ENCODE data around the gene KCNJ12. TPM values are rescaled to one million over a fixed set of nuclear protein-coding genes. Genes with fewer than 3 reads are reported as not detected.
"Not testable (repeated sequence)": the region's sequence is repeated elsewhere in the genome, so short reads cannot be mapped to it uniquely, and the experiment has no call there.

The KCNJ12 gene
- total and polyA plus RNA-seq, 2 of the 13 experiments (the other 11 are each of a cell fraction or from before 2014, with no cell fraction given) = not detected

DNA sequence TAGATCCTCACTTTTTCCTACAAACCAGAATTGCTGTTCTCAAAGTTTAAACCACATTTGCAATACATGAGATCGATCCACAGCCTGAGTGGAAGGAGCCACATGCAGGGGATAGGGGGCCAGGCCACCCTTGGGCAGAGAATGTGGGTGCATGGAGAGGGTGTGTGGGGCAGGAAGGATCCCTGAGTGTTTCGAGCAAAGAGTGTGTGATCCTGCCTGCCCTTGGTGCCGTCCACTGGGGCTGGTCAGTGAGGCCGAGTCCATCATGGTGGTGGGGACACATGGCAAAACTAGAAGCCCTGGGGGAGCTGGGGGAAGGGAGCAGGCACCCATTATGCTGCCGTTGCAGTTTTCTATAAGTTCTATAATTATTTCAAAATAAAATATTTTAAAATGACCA lies 77.8 kb downstream of the KCNJ12 start:
- DNase-seq (ENCODE audit: low spot score); H2AFZ ChIP-seq (ENCODE audit: low read length); H3K4me2 ChIP-seq (ENCODE audit: low read depth, low read length); BruUV-seq (replicated peaks); H3K79me2 ChIP-seq (ENCODE audit: insufficient read depth, low read length); POLR2A ChIA-PET; H3K4me3 ChIP-seq (replicated peaks in 1 of 3; ENCODE audit: insufficient read depth in 1 of 3, low read depth in 2 of 3, low read length in 3 of 3); H3K27ac ChIP-seq (ENCODE audit: extremely low read length, insufficient read depth, low read length); H4K20me1 ChIP-seq (ENCODE audit: insufficient read depth, low read length); H3K9ac ChIP-seq (ENCODE audit: insufficient read depth, low read depth, low read length); FAIRE-seq; H3K4me1 ChIP-seq (ENCODE audit: insufficient read depth, low read length); intact Hi-C loops (cut with micrococcal nuclease; ENCODE audit: unreplicated experiment); CTCF ChIA-PET (ENCODE audit: low intra/inter-chr PET ratio, low total read pairs); H3K9me3 ChIP-seq (ENCODE audit: low read length); H3K36me3 ChIP-seq (replicated peaks in 1 of 2; ENCODE audit: control insufficient read depth in 1 of 2, insufficient read depth in 2 of 2, low read length in 2 of 2); ATAC-seq: not testable (repeated sequence)
- H3K27me3 ChIP-seq (ENCODE audit: control insufficient read depth in 1 of 2, insufficient read depth in 2 of 2, low read length in 2 of 2) = peaks cover 1 to 14% of the 10 kb centered on the region in 2 experiments; a peak in 3 of 5 replicates
- WGBS (ENCODE audit: low lambda C conversion rate) = 15% methylated on average over 5 of the region's 5 CpGs
- in situ Hi-C loops (cut with HindIII; ENCODE audit: extremely low pct_ligation_motif_present, low pct_unique_long_range_greater_than_20kb) = loop anchor here (10.0 kb wide), 1 partner anchor 169 kb away; the partner anchor contains the start of gene MAP2K3
- TF ChIP-seq MAFK (conservative IDR thresholded peaks at IDR 0.05 in 1 of 2, IDR thresholded peaks at IDR 0.05 in 1 of 2; ENCODE audit: low read length in 2 of 2) = peak; percentile 10 to 57; a peak in 2 of 4 replicates

DNA sequence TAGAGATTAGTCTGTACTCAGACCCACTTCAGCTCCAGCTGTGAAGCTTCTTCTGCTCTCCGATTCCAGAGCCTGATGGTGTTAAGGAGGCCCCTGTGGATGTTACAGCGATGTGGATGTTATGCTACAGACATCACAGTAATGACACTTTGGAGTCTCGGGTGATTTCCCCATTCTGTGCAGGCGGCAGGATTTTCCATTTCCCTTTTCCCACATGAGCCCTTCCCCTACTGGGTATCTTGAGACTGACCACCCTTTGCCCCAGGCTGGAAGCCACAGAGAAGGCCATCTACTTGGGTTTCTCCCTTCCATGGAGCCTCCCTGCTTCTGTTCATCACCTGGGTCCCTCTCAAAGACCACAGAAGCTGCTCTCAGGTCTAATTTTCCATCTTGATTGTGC lies 78.3 kb downstream of the KCNJ12 start:
- Histone ChIP-seq H2AFZ (ENCODE audit: low read length) (no peak overlapping the region), H3K27me3 (ENCODE audit: control insufficient read depth in 1 of 2, insufficient read depth in 2 of 2, low read length in 2 of 2) (peaks cover 1 to 16% of the 10 kb centered on the region in 2 experiments; a peak in 3 of 5 replicates), H3K4me2 (ENCODE audit: low read depth, low read length) (no peak overlapping the region), H3K4me3 (replicated peaks in 1 of 3; ENCODE audit: insufficient read depth in 1 of 3, low read depth in 2 of 3, low read length in 3 of 3) (no peak overlapping the region), H3K4me1 (ENCODE audit: insufficient read depth, low read length) (peaks cover 5% of the 10 kb centered on the region; the same call in 1 of the 2 replicates), H3K9ac (ENCODE audit: insufficient read depth, low read depth, low read length) (no peak overlapping the region), H3K79me2 (ENCODE audit: insufficient read depth, low read length) (no peaks in the 10 kb centered on the region), H3K36me3 (replicated peaks in 1 of 2; ENCODE audit: control insufficient read depth in 1 of 2, insufficient read depth in 2 of 2, low read length in 2 of 2) (no peaks in the 10 kb centered on the region), H3K27ac (ENCODE audit: extremely low read length, insufficient read depth, low read length) (no peak overlapping the region), H4K20me1 (ENCODE audit: insufficient read depth, low read length) (no peaks in the 10 kb centered on the region), H3K9me3 (ENCODE audit: low read length) (no peaks in the 10 kb centered on the region)
- no peak for ATAC-seq
- WGBS (ENCODE audit: low lambda C conversion rate) = 15% methylated on average over 3 of the region's 4 CpGs
- intact Hi-C loops (cut with micrococcal nuclease; ENCODE audit: unreplicated experiment) = no loop called here
- in situ Hi-C loops (cut with HindIII; ENCODE audit: extremely low pct_ligation_motif_present, low pct_unique_long_range_greater_than_20kb) = loop anchor here (10.0 kb wide), 1 partner anchor 170 kb away; the partner anchor contains the start of gene MAP2K3
- no peak for DNase-seq (ENCODE audit: low spot score)
- no TSS peak for BruUV-seq (replicated peaks)
- no peak for FAIRE-seq
- ChIA-PET POLR2A (no interaction called here), CTCF (ENCODE audit: low intra/inter-chr PET ratio, low total read pairs) (no interaction called here)
- TF ChIP-seq FOXA1 (IDR thresholded peaks at IDR 0.05) (no peak), FOXA1 (CRISPR knock-in tag; IDR thresholded peaks at IDR 0.05) (no peak), ZNF674 (CRISPR knock-in tag; IDR thresholded peaks at IDR 0.05; ENCODE audit: low read depth) (no peak), ZMYM4 (CRISPR knock-in tag; IDR thresholded peaks at IDR 0.05) (no peak), ZFP36 (IDR thresholded peaks at IDR 0.05; ENCODE audit: borderline replicate concordance, low read depth, low read length, partially characterized antibody) (no peak), ZNF12 (CRISPR knock-in tag; IDR thresholded peaks at IDR 0.05) (no peak), NR3C1 (CRISPR knock-in tag; IDR thresholded peaks at IDR 0.05) (no peak), ZNF766 (CRISPR knock-in tag; IDR thresholded peaks at IDR 0.05; ENCODE audit: borderline replicate concordance) (no peak)
- TF ChIP-seq, protein P1, sequence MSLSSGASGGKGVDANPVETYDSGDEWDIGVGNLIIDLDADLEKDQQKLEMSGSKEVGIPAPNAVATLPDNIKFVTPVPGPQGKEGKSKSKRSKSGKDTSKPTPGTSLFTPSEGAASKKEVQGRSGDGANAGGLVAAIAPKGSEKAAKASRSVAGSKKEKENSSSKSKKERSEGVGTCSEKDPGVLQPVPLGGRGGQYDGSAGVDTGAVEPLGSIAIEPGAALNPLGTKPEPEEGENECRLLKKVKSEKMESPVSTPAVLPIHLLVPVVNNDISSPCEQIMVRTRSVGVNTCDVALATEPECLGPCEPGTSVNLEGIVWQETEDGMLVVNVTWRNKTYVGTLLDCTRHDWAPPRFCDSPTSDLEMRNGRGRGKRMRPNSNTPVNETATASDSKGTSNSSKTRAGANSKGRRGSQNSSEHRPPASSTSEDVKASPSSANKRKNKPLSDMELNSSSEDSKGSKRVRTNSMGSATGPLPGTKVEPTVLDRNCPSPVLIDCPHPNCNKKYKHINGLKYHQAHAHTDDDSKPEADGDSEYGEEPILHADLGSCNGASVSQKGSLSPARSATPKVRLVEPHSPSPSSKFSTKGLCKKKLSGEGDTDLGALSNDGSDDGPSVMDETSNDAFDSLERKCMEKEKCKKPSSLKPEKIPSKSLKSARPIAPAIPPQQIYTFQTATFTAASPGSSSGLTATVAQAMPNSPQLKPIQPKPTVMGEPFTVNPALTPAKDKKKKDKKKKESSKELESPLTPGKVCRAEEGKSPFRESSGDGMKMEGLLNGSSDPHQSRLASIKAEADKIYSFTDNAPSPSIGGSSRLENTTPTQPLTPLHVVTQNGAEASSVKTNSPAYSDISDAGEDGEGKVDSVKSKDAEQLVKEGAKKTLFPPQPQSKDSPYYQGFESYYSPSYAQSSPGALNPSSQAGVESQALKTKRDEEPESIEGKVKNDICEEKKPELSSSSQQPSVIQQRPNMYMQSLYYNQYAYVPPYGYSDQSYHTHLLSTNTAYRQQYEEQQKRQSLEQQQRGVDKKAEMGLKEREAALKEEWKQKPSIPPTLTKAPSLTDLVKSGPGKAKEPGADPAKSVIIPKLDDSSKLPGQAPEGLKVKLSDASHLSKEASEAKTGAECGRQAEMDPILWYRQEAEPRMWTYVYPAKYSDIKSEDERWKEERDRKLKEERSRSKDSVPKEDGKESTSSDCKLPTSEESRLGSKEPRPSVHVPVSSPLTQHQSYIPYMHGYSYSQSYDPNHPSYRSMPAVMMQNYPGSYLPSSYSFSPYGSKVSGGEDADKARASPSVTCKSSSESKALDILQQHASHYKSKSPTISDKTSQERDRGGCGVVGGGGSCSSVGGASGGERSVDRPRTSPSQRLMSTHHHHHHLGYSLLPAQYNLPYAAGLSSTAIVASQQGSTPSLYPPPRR (CRISPR knock-in tag; IDR thresholded peaks at IDR 0.05; ENCODE audit: borderline replicate concordance) = no peak

Data from HepG2 (cell line).